NCI-H187 (cell line): Measurements from ENCODE around the gene AGMAT.

ENCODE experiments used
- DNase-seq, 2 experiments: peaks; one replicate each; lab custom pipeline; 2025; lab: John Stamatoyannopoulos, UW

The AGMAT gene

GRCh38 chr1:15559189-15559810 is 25.6 kb downstream of the AGMAT start:
- DNase-seq: no peak

- no peak for DNase-seq
Measured at GRCh38 chr1:15558516-15558915, 26.3 kb downstream of the AGMAT start.

- DNase-seq: no peak
Measured at GRCh38 chr1:15557594-15557993, 27.3 kb downstream of the AGMAT start.

- DNase-seq: no peak
Measured at GRCh38 chr1:15557008-15557407, 27.8 kb downstream of the AGMAT start.

GRCh38 chr1:15550573-15550972 is 34.3 kb downstream of the AGMAT start:
- DNase-seq: no peak

GRCh38 chr1:15546641-15547040 is 38.2 kb downstream of the AGMAT start:
- no peak for DNase-seq

- no peak for DNase-seq
Measured at GRCh38 chr1:15543589-15544568, 41.0 kb downstream of the AGMAT start.

GRCh38 chr1:15543251-15543588 is 41.6 kb downstream of the AGMAT start:
- DNase-seq: no peak

- no peak for DNase-seq
Measured at GRCh38 chr1:15542388-15543250, 42.2 kb downstream of the AGMAT start.

GRCh38 chr1:15541231-15541792 is 43.5 kb downstream of the AGMAT start:
- no peak for DNase-seq

GRCh38 chr1:15540186-15540585 is 44.7 kb downstream of the AGMAT start:
- DNase-seq: no peak

GRCh38 chr1:15538771-15539170 is 46.1 kb downstream of the AGMAT start:
- no peak for DNase-seq

GRCh38 chr1:15531682-15532081 is 53.2 kb downstream of the AGMAT start:
- DNase-seq: no peak

GRCh38 chr1:15531003-15531402 is 53.8 kb downstream of the AGMAT start:
- DNase-seq: no peak

- peak; percentile 97 to 99 for DNase-seq
Measured at GRCh38 chr1:15526490-15527339, 58.1 kb downstream of the AGMAT start, which contains the start of gene DNAJC16. DNAJC16 (plus strand) TSS chr1:15526848; CDS start chr1:15529106, 2,258 bp downstream.

GRCh38 chr1:15526021-15526489 is 58.8 kb downstream of the AGMAT start:
- DNase-seq: no peak

- no peak for DNase-seq
Measured at GRCh38 chr1:15525050-15526020, 59.5 kb downstream of the AGMAT start.

- peak; percentile 95 to 100 for DNase-seq
Measured at GRCh38 chr1:15524283-15525049, 60.4 kb downstream of the AGMAT start.

GRCh38 chr1:15524021-15524282 is 60.9 kb downstream of the AGMAT start, which contains the start of gene CASP9:
CASP9 (minus strand) TSS chr1:15524215; CDS start chr1:15524200, 15 bp downstream.
- no peak for DNase-seq
